HG02870 (cell line): Measurements from ENCODE around the gene KCTD14.

Experiments used
- ATAC-seq: cut with Tn5 transposase; IDR thresholded peaks from one replicate; pipeline ENCODE4 v1.9.1; 2021; ENCODE audit warnings: mild to moderate bottlenecking, moderate library complexity; ENCODE audit not compliant: unreplicated experiment

The KCTD14 gene

DNA sequence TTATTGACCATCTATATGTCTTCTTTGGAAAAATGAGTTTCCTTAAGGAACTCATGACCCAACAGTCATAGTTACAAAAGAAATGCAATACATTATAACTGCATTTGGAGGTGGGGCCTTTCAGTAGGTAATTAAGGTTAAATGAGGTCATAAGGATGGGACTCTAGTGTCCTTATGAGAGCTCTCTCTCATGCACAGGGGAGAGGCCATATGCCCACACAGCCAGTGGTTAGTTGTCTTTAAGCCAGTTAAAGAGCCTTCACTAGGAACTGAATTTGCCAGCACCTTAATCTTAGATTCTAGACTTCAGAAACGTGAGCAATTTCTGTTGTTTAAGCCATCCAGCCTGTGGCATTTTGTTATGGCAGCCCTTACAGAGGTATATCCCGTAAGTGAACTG lies 56.0 kb downstream of the KCTD14 start:
- no peak for ATAC-seq

DNA sequence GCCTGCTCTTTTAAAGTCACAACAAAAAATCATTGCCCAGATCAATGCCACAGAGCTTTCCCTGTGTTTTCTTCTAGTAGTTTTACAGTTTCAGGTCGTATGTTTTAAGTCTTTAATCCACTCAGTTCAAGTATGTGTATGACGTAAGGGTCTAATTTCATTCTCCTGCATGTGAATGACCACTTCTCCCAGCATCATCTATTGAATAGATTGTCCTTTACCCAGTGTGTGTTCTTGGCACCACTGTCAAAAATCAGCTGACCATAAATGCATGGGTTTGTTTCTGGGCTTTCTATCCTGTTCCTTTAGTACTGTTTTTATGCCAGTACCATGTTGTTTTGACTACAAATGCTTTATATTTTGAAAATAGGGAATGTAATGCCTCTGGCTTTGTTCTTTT lies 56.7 kb downstream of the KCTD14 start:
- ATAC-seq, result no peak
